GM18861 (cell line): ENCODE data around the gene FCN2.

Source experiments
- ATAC-seq: cut with Tn5 transposase; IDR thresholded peaks from one replicate; pipeline ENCODE4 v1.9.1; 2021; ENCODE audit not compliant: unreplicated experiment

The FCN2 gene

DNA sequence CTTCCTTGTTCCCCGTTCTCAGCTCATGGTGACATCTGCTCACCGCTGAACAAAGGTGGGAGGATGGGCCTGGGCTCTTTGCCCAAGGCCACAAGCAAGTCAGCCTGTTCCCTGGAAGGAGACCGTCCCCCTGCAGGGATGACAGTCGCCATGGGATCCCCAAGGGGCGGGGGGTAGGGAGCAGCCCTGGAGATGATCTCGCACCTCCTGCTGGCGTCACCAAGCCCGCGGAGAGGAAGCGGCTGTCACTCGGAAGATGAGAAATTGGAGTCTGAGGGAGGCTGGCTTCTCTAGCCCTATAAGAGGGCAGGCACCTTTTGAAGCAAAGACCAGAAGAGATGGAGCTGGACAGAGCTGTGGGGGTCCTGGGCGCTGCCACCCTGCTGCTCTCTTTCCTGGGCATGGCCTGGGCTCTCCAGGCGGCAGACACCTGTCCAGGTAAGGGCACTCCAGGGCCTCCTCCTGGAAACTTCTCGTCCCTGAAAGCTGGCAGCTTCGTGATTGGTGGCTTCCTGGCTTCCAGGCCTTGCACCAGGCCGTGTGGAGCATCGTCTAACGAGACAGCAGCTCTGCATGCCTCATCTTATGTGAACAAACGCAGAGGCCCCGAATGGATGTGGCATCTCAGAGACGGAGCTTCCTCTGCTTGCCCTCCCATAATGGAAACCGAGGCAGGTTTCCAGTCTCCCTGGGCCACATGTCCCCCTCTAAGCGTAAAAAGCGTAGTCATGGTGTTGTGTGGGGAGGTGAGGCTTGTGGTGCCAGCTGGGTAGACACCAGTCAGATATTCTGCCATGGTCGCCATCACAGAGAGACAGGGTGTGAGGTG is at the start of gene FCN2:
FCN2 (plus strand) TSS at position 327 of the 829 bp plus-strand sequence; CDS start at position 339, 12 bp downstream.
- ATAC-seq, result no peak

GRCh38 chr9:134830926-134831720 is 49.5 kb upstream of the FCN2 start:
- ATAC-seq, result no peak

DNA sequence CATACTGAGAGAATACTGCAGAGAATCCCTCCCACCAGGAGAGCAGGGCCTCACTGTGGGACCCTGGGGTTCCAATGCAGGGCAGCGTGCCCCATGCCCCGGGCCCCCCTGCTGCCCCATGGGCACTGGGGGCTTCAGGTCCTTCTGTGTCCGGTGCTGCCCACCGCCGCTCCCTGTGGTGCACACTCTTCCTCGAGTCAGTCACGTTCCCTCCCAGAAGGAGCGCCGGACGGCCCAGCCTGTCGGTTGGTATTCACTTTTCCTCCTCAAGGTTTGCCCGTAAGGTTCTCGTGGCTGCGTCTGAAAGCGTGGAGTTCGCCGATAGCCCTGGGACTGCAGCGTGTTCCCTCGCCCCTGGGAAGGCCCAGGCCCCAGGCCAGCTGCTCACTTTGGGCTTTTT is 48.1 kb upstream of the FCN2 start:
- no peak for ATAC-seq

DNA sequence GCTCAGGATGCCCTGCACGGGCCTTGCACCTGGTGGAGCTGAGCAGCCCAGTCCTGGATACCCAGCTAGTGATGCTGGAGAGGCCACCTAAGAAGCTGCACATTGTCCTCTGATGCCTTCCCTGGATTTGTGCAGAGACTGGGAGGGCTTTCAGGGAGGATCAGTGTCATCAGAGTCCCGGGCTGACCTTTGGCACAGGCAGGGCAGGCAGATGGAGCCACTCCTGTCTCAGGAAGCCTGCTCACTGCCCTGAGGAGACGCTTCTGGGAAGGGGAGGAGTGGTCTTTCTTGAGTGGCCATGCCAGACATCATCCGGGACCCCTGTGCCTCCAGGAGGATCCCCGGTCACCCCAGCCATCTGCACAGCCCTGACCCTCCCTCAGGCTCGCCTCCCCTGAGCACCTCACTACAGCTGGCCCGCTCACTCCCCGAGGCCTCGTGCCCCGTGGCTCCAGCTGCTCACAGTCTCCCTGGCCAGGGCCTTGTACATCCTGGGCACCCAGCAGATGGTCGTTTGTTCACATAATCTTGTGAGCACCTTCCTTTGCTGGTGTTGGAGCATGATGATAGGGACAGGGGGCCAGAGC is 47.2 kb upstream of the FCN2 start:
- ATAC-seq, result no peak

- no peak for ATAC-seq
These were observed 46.2 kb upstream of the FCN2 start for GRCh38 chr9:134834217-134834956.

DNA sequence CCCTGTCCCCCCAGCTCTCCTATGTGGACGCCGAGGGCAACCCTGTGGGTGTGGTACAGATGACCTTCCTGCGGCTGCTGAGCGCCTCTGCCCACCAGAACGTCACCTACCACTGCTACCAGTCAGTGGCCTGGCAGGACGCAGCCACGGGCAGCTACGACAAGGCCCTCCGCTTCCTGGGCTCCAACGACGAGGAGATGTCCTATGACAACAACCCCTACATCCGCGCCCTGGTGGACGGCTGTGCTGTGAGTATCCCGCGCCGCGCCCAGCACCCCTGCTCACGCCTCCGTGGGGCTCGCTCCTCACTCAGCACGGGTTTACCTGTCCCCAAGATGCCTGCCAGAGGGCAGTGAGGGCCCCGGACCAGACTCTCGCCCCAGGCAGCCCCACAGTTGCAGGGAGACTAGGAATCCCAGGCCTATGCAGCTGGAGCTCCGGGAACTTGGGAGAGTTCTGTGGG is 45.6 kb upstream of the FCN2 start:
- no peak for ATAC-seq

DNA sequence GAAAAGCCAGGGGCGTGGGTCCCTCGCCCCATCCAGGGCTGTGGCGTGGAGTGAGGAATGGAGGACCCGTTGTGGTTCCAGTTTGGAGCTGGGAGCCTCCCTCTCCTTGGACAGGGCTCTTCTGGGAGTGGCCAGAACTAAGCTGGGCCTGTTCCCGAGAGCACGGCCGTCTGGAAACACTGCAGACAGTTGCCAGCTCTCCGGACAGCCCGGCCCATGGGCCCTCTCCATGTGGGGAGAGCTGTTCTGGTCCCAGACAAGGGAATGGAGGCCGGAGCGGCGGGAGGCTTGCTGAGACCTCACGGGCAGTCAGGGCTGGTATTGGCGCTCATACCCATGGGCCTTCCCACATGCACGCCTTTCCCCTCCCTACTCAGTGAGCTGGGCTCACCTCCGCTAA is 45.2 kb upstream of the FCN2 start:
- ATAC-seq, result no peak

GRCh38 chr9:134835987-134836386 is 44.6 kb upstream of the FCN2 start:
- no peak for ATAC-seq

DNA sequence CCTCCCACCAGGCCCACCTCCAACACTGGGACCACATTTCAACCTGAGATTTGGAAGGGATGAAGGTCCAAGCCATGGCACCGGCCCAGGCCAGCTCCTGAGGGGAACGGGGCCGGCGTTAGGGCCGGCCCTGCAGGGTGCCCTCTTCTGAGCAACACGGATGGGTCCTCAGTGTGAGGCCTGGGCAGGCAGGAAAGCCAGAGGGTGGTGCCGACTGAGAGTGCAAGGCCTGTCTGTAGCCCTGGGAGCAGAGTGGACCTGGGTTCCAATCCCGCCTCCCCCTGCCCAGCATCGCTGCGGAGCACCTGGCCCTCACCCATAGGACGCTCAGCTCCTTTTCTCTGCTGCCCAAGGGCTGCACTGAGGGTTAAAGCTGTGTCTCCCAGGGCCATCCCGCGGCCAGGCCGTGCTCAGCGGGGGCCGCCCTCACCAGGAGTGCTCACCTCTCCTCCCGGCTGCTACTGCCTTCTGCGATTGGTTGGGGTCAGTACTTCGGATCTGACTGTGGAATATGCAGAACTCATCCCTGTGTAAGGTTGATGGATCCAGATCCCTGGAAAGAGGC is 44.1 kb upstream of the FCN2 start:
- no peak for ATAC-seq

- ATAC-seq, result no peak
These were observed 43.1 kb upstream of the FCN2 start for GRCh38 chr9:134837529-134837928.

- no peak for ATAC-seq
These were observed 41.8 kb upstream of the FCN2 start for GRCh38 chr9:134838651-134839454.

DNA sequence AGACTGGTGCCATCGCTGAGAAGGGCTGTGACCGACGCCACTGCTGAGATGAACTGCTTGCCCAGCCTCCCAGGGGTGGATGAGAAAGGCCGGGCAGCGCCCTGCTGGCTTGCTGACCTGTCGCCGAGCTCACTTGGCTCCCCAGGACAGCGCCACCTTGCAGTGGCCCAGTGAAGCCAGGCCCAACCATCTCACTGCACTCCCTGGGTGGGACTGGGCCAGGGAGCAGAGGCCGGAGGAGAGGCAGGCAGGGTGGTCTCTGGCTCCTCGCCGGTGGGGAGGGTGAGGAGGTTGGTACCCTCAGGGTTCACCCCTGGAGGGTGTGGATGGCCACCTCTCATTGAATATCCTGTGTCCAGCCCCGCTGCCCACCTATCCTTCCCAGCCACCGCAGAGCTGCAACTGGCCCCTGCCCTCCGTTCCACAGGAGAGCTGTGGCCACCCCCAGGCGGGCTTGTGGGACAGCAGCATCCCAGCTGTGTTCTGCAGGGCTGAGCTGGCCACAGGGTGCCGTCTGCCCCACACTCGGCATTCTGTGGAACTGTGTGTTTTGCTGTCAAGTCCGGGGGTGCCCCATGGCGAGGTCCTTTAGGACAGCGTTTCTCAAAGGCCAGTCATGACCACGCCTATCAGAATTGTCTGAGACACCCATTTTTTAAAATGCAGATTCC is 41.0 kb upstream of the FCN2 start:
- ATAC-seq, result no peak

DNA sequence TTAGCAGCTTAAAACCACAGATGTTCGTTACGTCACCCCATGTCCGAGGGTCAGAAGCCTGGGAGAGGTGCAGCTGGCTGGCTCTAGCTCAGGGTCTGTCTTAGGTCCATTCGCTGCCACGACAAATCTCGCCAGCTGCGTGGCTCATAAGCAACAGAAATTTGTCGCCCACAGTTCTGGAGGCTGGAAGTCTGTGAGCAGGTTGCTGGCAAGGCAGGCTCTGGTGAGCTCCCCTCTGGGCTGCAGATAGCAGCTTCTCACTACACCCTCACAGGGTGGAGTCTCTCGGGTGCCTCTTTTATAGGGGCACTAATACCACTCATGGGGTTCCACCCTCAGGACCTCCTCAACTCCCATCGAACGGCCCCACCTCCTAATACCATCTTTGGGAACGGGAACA is 40.1 kb upstream of the FCN2 start:
- no peak for ATAC-seq

DNA sequence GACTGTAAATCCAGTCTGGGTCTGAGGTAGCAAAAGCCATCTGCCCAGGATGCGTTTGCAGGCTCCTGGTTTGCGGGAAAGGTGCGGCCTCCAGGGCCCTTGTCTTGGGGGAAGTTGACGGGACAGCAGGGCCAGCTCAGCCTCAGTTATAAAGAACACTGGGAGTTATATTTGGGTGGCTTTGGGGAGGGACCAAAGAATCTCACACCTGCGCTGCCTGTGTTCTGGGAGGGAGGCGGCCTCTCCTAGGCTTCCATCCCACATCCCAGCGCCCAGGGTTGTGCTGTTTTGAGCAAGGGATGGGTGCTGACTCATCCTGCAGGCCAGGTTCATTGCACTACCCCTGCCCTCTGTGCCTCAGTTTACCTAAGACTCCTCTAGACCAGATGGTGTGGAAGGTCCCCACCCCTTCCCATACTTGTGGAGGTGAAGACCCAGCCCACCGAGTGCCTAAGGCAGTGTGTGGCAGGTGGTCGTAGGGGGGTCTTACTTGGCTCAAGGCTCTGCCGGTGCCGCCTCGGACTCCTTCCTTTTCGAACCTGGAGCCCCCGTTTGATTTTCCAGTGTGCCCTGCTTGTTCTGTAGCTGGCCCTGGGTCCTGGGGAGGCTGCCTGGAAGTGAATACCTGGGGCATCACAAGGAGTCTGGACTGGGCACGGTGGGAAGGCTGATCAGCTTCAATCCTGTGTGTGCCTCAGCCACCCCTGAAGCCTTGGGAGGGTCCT is 39.3 kb upstream of the FCN2 start:
- ATAC-seq, result no peak

- ATAC-seq, result no peak
These were observed 38.3 kb upstream of the FCN2 start for GRCh38 chr9:134842321-134842720.

- ATAC-seq, result no peak
These were observed 36.9 kb upstream of the FCN2 start for GRCh38 chr9:134843740-134844139.

DNA sequence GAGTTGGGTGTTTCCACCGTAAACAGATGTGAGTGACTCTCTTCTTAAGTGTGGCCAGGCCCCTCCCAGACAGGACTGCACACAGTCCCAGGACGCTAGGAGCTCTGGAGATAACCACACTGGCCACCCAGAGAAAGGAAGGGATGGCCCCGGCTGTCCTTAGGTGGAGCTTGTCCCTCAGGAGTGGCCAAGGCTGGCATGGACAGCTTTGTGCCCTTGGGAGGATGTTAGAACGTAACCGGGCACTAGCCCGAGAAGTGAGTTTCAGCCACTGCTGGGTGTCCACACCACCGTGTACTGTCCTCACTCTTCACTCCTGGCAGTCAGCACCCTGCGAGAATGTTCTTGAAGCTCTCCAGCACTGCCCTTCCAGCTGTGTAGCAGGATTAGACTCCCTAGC is 35.8 kb upstream of the FCN2 start:
- ATAC-seq, result no peak

- no peak for ATAC-seq
These were observed 34.4 kb upstream of the FCN2 start for GRCh38 chr9:134846187-134846586.

GRCh38 chr9:134846699-134847098 is 33.9 kb upstream of the FCN2 start:
- no peak for ATAC-seq
